Endothelial cell of umbilical vein (primary cell): ENCODE data around the gene DDX39A. TPM values are rescaled to one million over a fixed set of nuclear protein-coding genes. Genes with fewer than 3 reads are reported as not detected.

Experiments used
- BruUV-seq: library from RNA; stranded (reverse); fragments of 400-500 nt; replicated peaks from 2 replicates; lab custom pipeline; 2021; lab: Mats Ljungman, UMichigan
- CTCF ChIA-PET: fragments of 300-600, 350-600 bp; sonication (Branson Sonifier 250); formaldehyde crosslinking; loops from one replicate; lab custom pipeline; 2021; ENCODE audit warnings: antibody characterized with exemption, inconsistent platforms; lab: Charles Lee
- POLR2A ChIA-PET: fragments of 300-600, 350-600 bp; sonication (Branson Sonifier 250); formaldehyde crosslinking; loops from one replicate; lab custom pipeline; 2021; ENCODE audit warnings: antibody characterized with exemption, inconsistent platforms; lab: Charles Lee
- DNase-seq: peaks from one replicate; pipeline ENCODE4 v3.0.0-alpha.2; 2011; ENCODE audit warnings: low read depth, low spot score
- FAIRE-seq: peaks from 2 replicates; lab custom pipeline; 2011; peaks lifted over from hg19 to GRCh38; lab: Jason Lieb, UNC
- H2AFZ ChIP-seq: 2 replicates; pipeline ENCODE4 v1.6.0; 2012; ENCODE audit warnings: low read depth, low read length, control low read depth, inconsistent platforms
- H3K27ac ChIP-seq: 2 replicates; pipeline ENCODE4 v1.5.1; 2011; ENCODE audit warnings: low read depth, mild to moderate bottlenecking, control low read depth, low read length, moderate library complexity; ENCODE audit not compliant: insufficient read depth
- H3K27me3 ChIP-seq, 2 experiments: 2 replicates each; pipeline versions ENCODE4 v1.6.0 to v1.6.1; 2011; ENCODE audit warnings: low read length in 2 of 2, mixed read lengths in 1 of 2; ENCODE audit not compliant: control insufficient read depth in 2 of 2, insufficient read depth in 2 of 2
- H3K36me3 ChIP-seq, 2 experiments: 2 replicates in 1 of 2; 3 replicates in 1 of 2; pipeline ENCODE4 v1.5.1; 2011; ENCODE audit warnings: low read length in 2 of 2, mild to moderate bottlenecking in 1 of 2, moderate library complexity in 1 of 2; ENCODE audit not compliant: control insufficient read depth in 2 of 2, insufficient read depth in 2 of 2; ENCODE audit errors: extremely low read depth in 1 of 2
- H3K4me1 ChIP-seq: 3 replicates; pipeline ENCODE4 v1.5.1; 2011; ENCODE audit warnings: mild to moderate bottlenecking, low read length; ENCODE audit not compliant: control insufficient read depth, insufficient read depth; ENCODE audit errors: extremely low read depth
- H3K4me2 ChIP-seq: 2 replicates; pipeline ENCODE4 v1.6.1; 2011; ENCODE audit warnings: low read length, control low read depth, mixed read lengths; ENCODE audit not compliant: insufficient read depth
- H3K4me3 ChIP-seq, 3 experiments: fragments of 200-600 bp in 1 of 3; sonication (generic), shearing (Covaris generic) in 1 of 3; replicated peaks in 1 of 3; 2 replicates each; pipeline ENCODE4 v1.5.1; 2011 to 2016; ENCODE audit warnings: control low read depth in 3 of 3, low read length in 3 of 3, mild to moderate bottlenecking in 2 of 3, inconsistent platforms in 1 of 3, low read depth in 1 of 3, moderate library complexity in 1 of 3; ENCODE audit not compliant: insufficient read depth in 1 of 3
- H3K79me2 ChIP-seq: 2 replicates; pipeline ENCODE4 v1.6.0; 2012; ENCODE audit warnings: low read length, inconsistent platforms; ENCODE audit not compliant: control insufficient read depth, insufficient read depth
- H3K9ac ChIP-seq: replicated peaks from 2 replicates; pipeline ENCODE3; 2011; ENCODE audit warnings: low read length, control low read depth; ENCODE audit not compliant: insufficient read depth; ENCODE audit errors: extremely low read depth
- H3K9me1 ChIP-seq: replicated peaks from 3 replicates; pipeline ENCODE4 v1.6.0; 2011; ENCODE audit warnings: mild to moderate bottlenecking, low read length; ENCODE audit not compliant: control insufficient read depth, insufficient read depth; ENCODE audit errors: extremely low read depth
- H3K9me3 ChIP-seq: replicated peaks from 2 replicates; pipeline ENCODE4 v1.5.1; 2012; ENCODE audit warnings: low read length, inconsistent platforms; ENCODE audit not compliant: control insufficient read depth, insufficient read depth
- H4K20me1 ChIP-seq: replicated peaks from 2 replicates; pipeline ENCODE3; 2011; ENCODE audit warnings: mild to moderate bottlenecking, low read length; ENCODE audit not compliant: control insufficient read depth, insufficient read depth; ENCODE audit errors: extremely low read depth
- CTCF ChIP-seq, 2 donors: IDR thresholded peaks; 1 replicate in 1 of 2; 2 replicates in 1 of 2; pipeline ENCODE4 v1.5.1; 2011; ENCODE audit warnings: low read length in 2 of 2, mild to moderate bottlenecking in 2 of 2, moderate library complexity in 2 of 2, control low read depth in 1 of 2, inconsistent platforms in 1 of 2, low read depth in 1 of 2; ENCODE audit not compliant: insufficient read depth in 1 of 2; ENCODE audit errors: extremely low read depth in 1 of 2
- EZH2 ChIP-seq: IDR thresholded peaks from 2 replicates; pipeline ENCODE4 v1.6.1; 2012; ENCODE audit warnings: borderline replicate concordance, low read depth, mild to moderate bottlenecking, moderate library complexity, low read length, inconsistent platforms; ENCODE audit not compliant: severe bottlenecking
- FOS ChIP-seq: IDR thresholded peaks from 2 replicates; pipeline ENCODE4 v1.6.1; 2011; ENCODE audit warnings: mild to moderate bottlenecking, low read length, moderate library complexity, borderline replicate concordance; ENCODE audit not compliant: insufficient read depth
- GATA2 ChIP-seq: IDR thresholded peaks from 2 replicates; pipeline ENCODE4 v1.7.0; 2011; ENCODE audit warnings: low read depth, mild to moderate bottlenecking, moderate library complexity, mixed read lengths, low read length; ENCODE audit not compliant: insufficient read length, insufficient read depth
- JUN ChIP-seq: IDR thresholded peaks from 2 replicates; pipeline ENCODE4 v1.6.1; 2011; ENCODE audit warnings: borderline replicate concordance, low read depth; ENCODE audit not compliant: insufficient read length, insufficient read depth
- MAX ChIP-seq: IDR thresholded peaks from 2 replicates; pipeline ENCODE4 v1.6.1; 2011; ENCODE audit not compliant: insufficient read depth, insufficient read length
- MYC ChIP-seq: IDR thresholded peaks from one replicate; pipeline ENCODE4 v1.6.1; 2011; ENCODE audit warnings: mild to moderate bottlenecking, low read depth, low read length
- POLR2A ChIP-seq: IDR thresholded peaks from 2 replicates; pipeline ENCODE4 v1.6.1; 2012; ENCODE audit warnings: low read depth, mild to moderate bottlenecking, control low read depth, low read length
- POLR2AphosphoS5 ChIP-seq: IDR thresholded peaks from 2 replicates; pipeline ENCODE4 v1.6.1; 2012; ENCODE audit warnings: low read depth, mild to moderate bottlenecking, control low read depth, low read length, moderate library complexity; ENCODE audit not compliant: insufficient read depth
- dilution Hi-C: fragments of 300-500 bp; cut with MboI; formaldehyde crosslinking; loops from one replicate; pipeline ENCODE4 v1.15.0; 2019; ENCODE audit warnings: low sequenced_read_pairs; ENCODE audit not compliant: extremely low pct_ligation_motif_present
- intact Hi-C: fragments of 100-400 bp; cut with micrococcal nuclease; formaldehyde crosslinking; loops from one replicate; pipeline ENCODE4 v1.10.0; 2022
- polyA plus RNA-seq, 4 experiments: library from polyadenylated mRNA; depleted of rRNA in 3 of 4; stranded (reverse) in 3 of 4; unstranded in 1 of 4; fragments of >200 nt; gene quantifications; 2 replicates each; pipeline versions ENCODE4 v1.2.1 to v1.2.3, GENCODE V29; 2011 to 2012; ENCODE audit warnings: missing spikeins in 1 of 4
- total RNA-seq: library from RNA; stranded (reverse); gene quantifications from 2 replicates; pipeline ENCODE4 v1.2.3, GENCODE V29; 2021

DDX39A gene
- total and polyA plus RNA-seq, 2 donors (not counting 3 experiments of a cell fraction or from before 2014, with no cell fraction given): 157 to 158 TPM

GRCh38 chr19:14430712-14431111 is 11.6 kb upstream of the DDX39A start:
- Histone ChIP-seq H3K9me3 (no peaks in the 10 kb centered on the region), H3K9me1 (no peaks in the 10 kb centered on the region), H3K4me2 (no peak overlapping the region), H3K27me3 (peaks cover 0 to 2% of the 10 kb centered on the region in 2 experiments), H4K20me1 (no peaks in the 10 kb centered on the region), H3K36me3 (no peaks in the 10 kb centered on the region), H3K4me3 (no peak overlapping the region), H3K27ac (no peak overlapping the region), H3K9ac (no peak overlapping the region), H3K79me2 (peaks cover 24% of the 10 kb centered on the region), H3K4me1 (peaks cover 22% of the 10 kb centered on the region), H2AFZ (no peak overlapping the region)
- no peak for DNase-seq
- ChIA-PET POLR2A (no interaction called here), CTCF (interaction anchor here (1.1 to 2.6 kb wide), 5 partner anchors 10 to 47 kb away, joined by 3 to 23 read pairs (median 6); no protein-coding TSS in a partner anchor)
- dilution Hi-C loops: no loop called here
- intact Hi-C loops: no loop called here
- no peak for FAIRE-seq
- TF ChIP-seq JUN: no peak
- TF ChIP-seq POLR2AphosphoS5: no peak
- no peak for TF ChIP-seq GATA2
- TF ChIP-seq POLR2A: no peak
- TF ChIP-seq EZH2: no peak
- no peak for TF ChIP-seq MYC
- no peak for TF ChIP-seq MAX
- TF ChIP-seq FOS: no peak
- TF ChIP-seq CTCF (IDR thresholded peaks at IDR 0.05; ENCODE audit: extremely low read depth in 1 of 2, insufficient read depth in 1 of 2, low read depth in 1 of 2, low read length in 2 of 2): no peak
- BruUV-seq: no TSS peak
